IgD-negative memory B cell (primary cell): ENCODE results near the gene RPL18A. TPM values are rescaled to one million over a fixed set of nuclear protein-coding genes. Genes with fewer than 3 reads are reported as not detected.

ENCODE experiments used
- H3K27ac Mint-ChIP-seq, 3 donors: one replicate each; pipeline ENCODE4 v1.8.0; 2020 to 2022; ENCODE audit warnings: mild to moderate bottlenecking in 3 of 3, mixed read lengths in 3 of 3, moderate library complexity in 1 of 3
- H3K27me3 Mint-ChIP-seq: one replicate; pipeline ENCODE4 v1.8.0; 2021; ENCODE audit warnings: mixed read lengths
- H3K36me3 Mint-ChIP-seq: one replicate; pipeline ENCODE4 v1.8.0; 2020; ENCODE audit warnings: mild to moderate bottlenecking, mixed read lengths
- H3K4me1 Mint-ChIP-seq, 3 donors: one replicate each; pipeline ENCODE4 v1.8.0; 2020 to 2022; ENCODE audit warnings: mixed read lengths in 3 of 3, mild to moderate bottlenecking in 1 of 3
- H3K4me3 Mint-ChIP-seq, 4 donors: one replicate each; pipeline ENCODE4 v1.8.0; 2020 to 2022; ENCODE audit warnings: mild to moderate bottlenecking in 4 of 4, mixed read lengths in 4 of 4, moderate library complexity in 3 of 4
- H3K9me3 Mint-ChIP-seq, 3 donors: one replicate each; pipeline ENCODE4 v1.8.0; 2020 to 2021; ENCODE audit warnings: mixed read lengths in 3 of 3, mild to moderate bottlenecking in 1 of 3
- polyA plus RNA-seq: library from polyadenylated mRNA; unstranded; fragments of 300-500 nt; fragmentation: Illumina TruSeq; gene quantifications from one replicate; pipeline ENCODE4 v1.2.3, GENCODE V29; 2021

The RPL18A gene
- polyA plus RNA-seq, 1 donor from 2014 or later: 5,234 TPM

DNA sequence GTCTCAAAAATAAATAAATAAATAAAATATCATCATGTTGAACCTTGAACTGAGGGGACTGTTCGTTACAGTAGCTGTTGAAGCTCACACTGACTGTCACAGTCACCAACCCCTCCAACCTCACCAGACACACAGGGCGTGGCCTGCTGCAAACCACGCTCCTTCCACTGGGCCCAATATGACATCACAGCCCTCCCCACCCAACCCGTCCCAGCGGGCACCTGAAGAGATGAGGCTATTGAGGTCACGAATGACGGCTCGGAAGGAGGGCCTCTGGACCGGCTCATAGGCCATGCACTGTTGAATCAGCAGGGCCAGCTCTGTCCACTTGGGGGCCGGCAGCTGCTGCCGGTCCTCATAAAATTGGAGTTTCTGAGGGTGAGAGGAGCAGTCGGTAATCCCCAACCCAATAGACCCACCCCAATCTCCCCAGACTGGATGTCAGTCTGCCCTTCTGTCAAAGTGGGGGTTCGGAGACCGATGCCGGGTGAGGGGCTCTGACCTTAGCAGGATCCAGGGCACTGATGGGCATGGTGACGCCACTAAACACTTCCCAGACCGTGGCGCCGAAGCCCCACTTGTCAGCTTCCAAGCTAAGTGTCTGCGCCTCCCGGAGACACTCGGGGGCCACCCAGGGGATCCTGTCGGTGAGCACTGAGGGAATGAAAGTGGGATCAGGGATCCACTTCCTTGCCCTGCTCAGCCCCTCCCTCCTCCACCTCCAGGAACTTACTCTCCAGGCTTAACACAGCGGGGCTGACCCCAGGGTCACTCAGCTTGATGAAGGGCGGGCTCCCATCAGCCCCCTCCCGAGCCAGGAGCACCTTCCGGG lies 25.1 kb upstream of the RPL18A start:
- Mint-ChIP-seq H3K9me3 (no peaks in the 10 kb centered on the region), H3K36me3 (peaks cover 14% of the 10 kb centered on the region), H3K27ac (peak overlapping the region in 2 of 3 donors; percentile 31 to 60), H3K4me3 (no peak overlapping the region), H3K27me3 (no peaks in the 10 kb centered on the region), H3K4me1 (peaks cover 0 to 2% (median 1%) of the 10 kb centered on the region in 3 donors)

DNA sequence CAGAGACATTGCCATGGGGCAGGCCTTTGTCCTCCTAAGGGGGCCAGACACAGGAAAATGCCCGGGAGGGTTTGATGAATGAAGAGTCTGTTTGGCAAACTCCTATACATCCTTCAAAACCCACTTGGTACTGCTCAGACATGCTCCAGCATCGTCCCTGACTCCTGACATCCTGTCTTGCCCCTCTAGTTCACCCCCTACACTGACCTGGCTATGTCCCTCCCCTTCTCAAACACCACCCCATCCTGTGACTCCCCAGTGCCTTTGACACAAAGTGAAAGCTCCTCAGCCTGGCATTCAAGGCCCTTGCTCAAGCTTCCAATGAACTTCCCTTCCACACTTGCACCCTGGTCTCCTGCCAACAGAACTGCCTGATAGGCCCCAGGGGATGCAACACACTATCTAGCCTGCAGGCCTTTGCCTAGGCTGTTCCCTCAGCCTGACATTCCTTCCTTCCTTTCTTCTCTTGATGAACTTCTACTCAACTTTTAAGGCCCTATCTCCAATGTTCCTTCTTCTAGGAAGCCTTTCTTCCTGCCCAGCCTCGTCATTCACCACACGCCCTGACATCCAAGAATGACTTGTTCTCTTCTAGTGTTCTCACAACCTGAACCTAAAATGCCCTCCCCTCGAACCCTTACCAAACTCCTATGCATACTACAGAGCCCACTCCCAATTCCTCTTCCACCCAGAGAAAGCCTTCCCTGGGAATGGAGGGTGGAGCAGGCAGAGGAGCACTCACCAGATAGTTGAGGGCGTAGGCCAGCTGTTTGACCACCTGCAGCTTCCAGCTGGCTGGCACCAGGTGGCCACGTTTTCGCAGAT lies 24.3 kb upstream of the RPL18A start:
- peak overlapping the region in 2 of 3 donors; percentile 31 to 60 for H3K27ac Mint-ChIP-seq
- H3K4me1 Mint-ChIP-seq: peaks cover 0 to 2% (median 1%) of the 10 kb centered on the region in 3 donors
- H3K9me3 Mint-ChIP-seq: no peaks in the 10 kb centered on the region

DNA sequence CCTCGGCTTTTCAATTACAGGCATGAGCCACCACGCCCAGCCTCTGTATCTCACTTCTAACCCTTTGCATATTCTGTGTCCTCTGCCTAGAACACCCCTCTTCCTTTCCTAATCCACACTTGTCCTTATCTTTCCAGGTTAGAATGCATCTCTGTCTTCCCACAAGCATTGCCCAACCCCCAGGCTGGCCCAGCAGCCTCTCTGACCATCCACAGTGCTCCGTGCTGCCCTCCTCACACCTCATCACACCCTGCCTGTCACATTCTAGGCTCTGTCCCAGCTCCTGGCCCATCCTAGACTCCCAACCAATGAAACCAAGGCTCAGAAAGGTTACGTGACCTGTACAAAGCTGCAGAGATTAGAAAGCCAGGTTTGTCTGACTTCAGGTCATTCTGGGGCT lies 23.2 kb upstream of the RPL18A start:
- peaks cover 0 to 2% (median 1%) of the 10 kb centered on the region in 3 donors for H3K4me1 Mint-ChIP-seq
- H3K4me3 Mint-ChIP-seq: no peak overlapping the region
- H3K27me3 Mint-ChIP-seq: no peaks in the 10 kb centered on the region
- peak overlapping the region in 1 of 3 donors; percentile 53 for H3K27ac Mint-ChIP-seq
- H3K36me3 Mint-ChIP-seq: peaks cover 13% of the 10 kb centered on the region
- H3K9me3 Mint-ChIP-seq: no peaks in the 10 kb centered on the region

More for the DNA sequence above, 24.3 kb upstream of the RPL18A start:
- Mint-ChIP-seq H3K36me3 (peaks cover 12% of the 10 kb centered on the region), H3K4me3 (no peak overlapping the region), H3K27me3 (no peaks in the 10 kb centered on the region)

DNA sequence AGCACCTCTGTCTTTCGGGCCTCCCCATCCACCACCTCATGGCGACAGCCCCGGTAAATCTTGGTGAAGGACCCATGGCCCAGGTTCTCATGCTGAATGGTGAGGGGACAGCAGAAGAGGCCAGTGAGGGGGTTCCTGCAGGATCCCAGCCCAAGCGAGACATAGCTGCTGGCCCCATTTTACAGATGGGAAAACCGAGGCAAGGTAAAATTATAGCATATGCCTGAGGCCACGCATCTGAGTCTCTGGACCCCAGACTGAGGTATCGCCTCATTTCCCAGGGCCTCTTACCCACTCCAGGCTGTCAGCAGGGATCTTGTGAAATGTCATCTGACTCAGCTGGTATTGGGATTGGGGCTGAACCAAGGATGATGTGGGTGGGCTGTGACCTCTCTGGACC lies 21.7 kb upstream of the RPL18A start:
- no peaks in the 10 kb centered on the region for H3K27me3 Mint-ChIP-seq
- H3K4me3 Mint-ChIP-seq: no peak overlapping the region
- no peak overlapping the region for H3K27ac Mint-ChIP-seq
- H3K36me3 Mint-ChIP-seq: peaks cover 11% of the 10 kb centered on the region
- H3K4me1 Mint-ChIP-seq: peaks cover 0 to 2% (median 1%) of the 10 kb centered on the region in 3 donors
- H3K9me3 Mint-ChIP-seq: no peaks in the 10 kb centered on the region

- peaks cover 0 to 10% (median 6%) of the 10 kb centered on the region in 3 donors for H3K4me1 Mint-ChIP-seq
- peaks cover 11% of the 10 kb centered on the region for H3K36me3 Mint-ChIP-seq
- no peak overlapping the region for H3K27ac Mint-ChIP-seq
- H3K27me3 Mint-ChIP-seq: no peaks in the 10 kb centered on the region
- no peaks in the 10 kb centered on the region for H3K9me3 Mint-ChIP-seq
- no peak overlapping the region for H3K4me3 Mint-ChIP-seq
Observed at GRCh38 chr19:17840019-17840418, 19.7 kb upstream of the RPL18A start.

DNA sequence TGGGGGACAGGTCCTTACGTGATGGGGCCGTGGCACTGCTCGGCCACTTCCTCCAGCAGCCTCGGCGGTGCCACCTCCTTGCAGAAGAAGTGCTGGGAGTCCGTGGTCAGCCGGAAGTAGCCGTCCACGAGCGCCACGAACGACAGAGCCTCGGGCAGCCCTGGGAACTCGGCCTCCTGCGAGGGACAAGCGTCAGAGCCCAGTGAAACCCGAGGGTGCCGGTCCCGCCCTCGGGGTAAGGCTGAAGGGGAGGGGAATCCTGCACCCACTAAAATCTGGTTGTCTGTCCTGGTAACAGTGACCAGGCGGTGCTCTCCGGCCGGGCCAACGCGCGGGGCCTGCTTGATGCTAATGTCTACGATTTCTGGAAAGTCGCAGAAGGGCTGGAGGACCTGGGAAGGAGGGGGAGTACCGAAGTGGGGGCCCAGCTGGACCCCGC lies 18.3 kb upstream of the RPL18A start:
- Mint-ChIP-seq H3K4me1 (peaks cover 7 to 15% (median 11%) of the 10 kb centered on the region in 3 donors), H3K4me3 (no peak overlapping the region)

GRCh38 chr19:17841810-17842662 lies 17.7 kb upstream of the RPL18A start:
- H3K9me3 Mint-ChIP-seq: no peaks in the 10 kb centered on the region
- H3K4me3 Mint-ChIP-seq: no peak overlapping the region
- H3K36me3 Mint-ChIP-seq: peaks cover 4% of the 10 kb centered on the region
- peaks cover 7 to 17% (median 12%) of the 10 kb centered on the region in 3 donors for H3K4me1 Mint-ChIP-seq
- no peak overlapping the region for H3K27ac Mint-ChIP-seq
- no peaks in the 10 kb centered on the region for H3K27me3 Mint-ChIP-seq

More for the DNA sequence above, 18.3 kb upstream of the RPL18A start:
- Mint-ChIP-seq H3K9me3 (no peaks in the 10 kb centered on the region), H3K27ac (peak overlapping the region in 1 of 3 donors; percentile 78), H3K36me3 (peaks cover 7% of the 10 kb centered on the region), H3K27me3 (no peaks in the 10 kb centered on the region)

DNA sequence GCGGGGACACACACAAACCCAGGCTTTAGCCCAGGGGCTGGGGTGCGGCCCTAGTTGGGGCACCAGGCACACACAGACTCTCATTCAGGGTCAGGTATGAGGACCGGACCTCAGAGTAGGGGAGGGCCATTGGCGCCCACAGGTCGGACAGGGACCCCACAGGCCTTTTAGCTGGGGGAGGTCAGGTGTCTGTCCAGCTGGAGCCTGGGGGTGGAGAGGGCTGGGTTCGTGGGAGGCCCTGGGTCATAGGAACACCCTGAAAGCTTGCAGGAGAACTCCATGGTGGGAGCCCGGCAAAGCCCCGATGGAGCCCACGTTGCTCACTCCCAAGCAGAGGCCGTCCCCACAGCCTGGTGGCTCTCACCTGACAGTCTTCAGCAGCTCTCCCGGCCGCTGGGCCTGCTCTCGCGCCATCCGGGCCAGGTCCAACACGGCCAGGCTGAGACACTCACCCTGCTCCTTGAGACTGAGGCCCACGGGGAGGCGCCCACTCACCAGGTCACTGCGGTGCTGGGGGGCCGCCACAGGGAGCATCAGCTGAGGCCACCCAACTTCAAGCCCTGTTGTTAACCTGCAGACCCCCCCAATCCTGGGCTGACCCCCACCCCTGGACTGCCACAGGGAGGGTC lies 16.9 kb upstream of the RPL18A start:
- Mint-ChIP-seq H3K9me3 (no peaks in the 10 kb centered on the region), H3K4me1 (peaks cover 7 to 17% (median 12%) of the 10 kb centered on the region in 3 donors), H3K27ac (no peak overlapping the region), H3K27me3 (no peaks in the 10 kb centered on the region), H3K4me3 (peak overlapping the region in 1 of 4 donors; percentile 5), H3K36me3 (peaks cover 2% of the 10 kb centered on the region)

DNA sequence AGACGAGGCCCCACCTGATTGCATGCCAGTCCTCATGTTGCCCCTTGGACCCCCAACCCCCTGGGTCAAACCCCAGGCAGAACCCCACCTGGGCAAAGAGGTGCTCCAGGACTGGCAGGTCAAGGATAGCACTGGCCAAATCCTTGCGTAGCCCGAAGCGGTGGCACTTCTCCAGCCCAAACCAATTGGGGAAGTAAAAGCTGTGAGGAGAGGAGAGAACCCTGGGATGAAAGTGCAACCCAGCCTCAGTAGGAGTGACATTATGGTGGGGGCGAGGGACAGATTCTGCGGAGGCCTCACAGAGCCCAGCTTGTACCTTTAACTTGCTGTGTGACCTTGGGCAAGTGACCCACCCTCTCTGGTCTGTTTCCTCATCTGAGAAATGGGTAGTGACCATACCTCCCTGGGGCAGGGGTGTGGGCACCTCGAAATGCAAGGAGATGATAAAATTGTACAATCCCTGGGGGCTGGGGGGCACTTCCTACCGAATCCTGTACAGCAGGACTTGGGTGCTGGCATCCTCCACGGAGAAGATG lies 16.4 kb upstream of the RPL18A start:
- Mint-ChIP-seq H3K4me1 (peaks cover 7 to 17% (median 17%) of the 10 kb centered on the region in 3 donors), H3K9me3 (no peaks in the 10 kb centered on the region), H3K4me3 (peak overlapping the region in 1 of 4 donors; percentile 52), H3K36me3 (peaks cover 1% of the 10 kb centered on the region), H3K27ac (no peak overlapping the region), H3K27me3 (no peaks in the 10 kb centered on the region)

GRCh38 chr19:17843908-17844490 lies 15.7 kb upstream of the RPL18A start:
- peaks cover 1% of the 10 kb centered on the region for H3K36me3 Mint-ChIP-seq
- H3K4me3 Mint-ChIP-seq: peak overlapping the region in 3 of 4 donors; percentile 41 to 65 (median 52)
- no peaks in the 10 kb centered on the region for H3K9me3 Mint-ChIP-seq
- H3K27me3 Mint-ChIP-seq: no peaks in the 10 kb centered on the region
- no peak overlapping the region for H3K27ac Mint-ChIP-seq
- peaks cover 11 to 22% (median 17%) of the 10 kb centered on the region in 3 donors for H3K4me1 Mint-ChIP-seq

DNA sequence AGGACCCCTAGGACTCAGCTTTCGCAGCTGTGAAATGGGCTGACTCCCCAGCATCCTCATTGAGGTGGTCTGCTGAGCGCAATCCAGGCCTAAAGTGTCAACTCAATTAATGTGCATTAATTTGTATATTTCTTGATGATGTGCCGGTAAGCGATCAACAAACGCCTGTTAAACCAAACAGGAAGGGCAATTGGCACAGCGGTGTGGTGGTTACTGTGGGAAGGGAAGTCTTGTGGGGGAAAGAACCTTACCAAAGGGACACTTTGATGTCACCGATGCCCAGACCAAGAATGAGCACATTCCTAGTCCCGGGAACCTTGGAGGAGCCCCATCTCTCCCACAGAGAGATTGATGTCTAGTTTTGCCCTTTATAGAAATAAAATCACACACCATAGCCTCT lies 13.6 kb upstream of the RPL18A start:
- no peaks in the 10 kb centered on the region for H3K27me3 Mint-ChIP-seq
- no peaks in the 10 kb centered on the region for H3K9me3 Mint-ChIP-seq
- H3K27ac Mint-ChIP-seq: peak overlapping the region; percentile 86 to 96 (median 88)
- peaks cover under 1% of the 10 kb centered on the region for H3K36me3 Mint-ChIP-seq
- peak overlapping the region; percentile 72 to 97 (median 91) for H3K4me3 Mint-ChIP-seq
- peaks cover 24 to 33% (median 27%) of the 10 kb centered on the region in 3 donors for H3K4me1 Mint-ChIP-seq

GRCh38 chr19:17847538-17848366 lies 12.0 kb upstream of the RPL18A start, which contains the start of gene JAK3:
JAK3 (minus strand) TSS chr19:17847982; CDS start chr19:17844417, 3,565 bp downstream.
- no peaks in the 10 kb centered on the region for H3K36me3 Mint-ChIP-seq
- peaks cover 28 to 41% (median 29%) of the 10 kb centered on the region in 3 donors for H3K4me1 Mint-ChIP-seq
- H3K9me3 Mint-ChIP-seq: no peaks in the 10 kb centered on the region
- peak within 1 kb of the TSS; percentile 81 to 99 (median 97) for H3K27ac Mint-ChIP-seq
- peak within 1 kb of the TSS; percentile 72 to 97 (median 91) for H3K4me3 Mint-ChIP-seq
- no peaks in the 10 kb centered on the region for H3K27me3 Mint-ChIP-seq
